Stimulated activated CD8-positive, alpha-beta memory T cell treated with anti-CD3 and anti-CD28 coated beads, Interleukin-15, amount 100 ng/mL, for 48 hours (primary cell): ENCODE measurements around the gene BRD7.

Experiments used
- DNase-seq, 2 donors: peaks; one replicate each; pipeline ENCODE4 v3.0.0-alpha.2; 2020; ENCODE audit warnings: low read depth in 2 of 2

The BRD7 gene

DNA sequence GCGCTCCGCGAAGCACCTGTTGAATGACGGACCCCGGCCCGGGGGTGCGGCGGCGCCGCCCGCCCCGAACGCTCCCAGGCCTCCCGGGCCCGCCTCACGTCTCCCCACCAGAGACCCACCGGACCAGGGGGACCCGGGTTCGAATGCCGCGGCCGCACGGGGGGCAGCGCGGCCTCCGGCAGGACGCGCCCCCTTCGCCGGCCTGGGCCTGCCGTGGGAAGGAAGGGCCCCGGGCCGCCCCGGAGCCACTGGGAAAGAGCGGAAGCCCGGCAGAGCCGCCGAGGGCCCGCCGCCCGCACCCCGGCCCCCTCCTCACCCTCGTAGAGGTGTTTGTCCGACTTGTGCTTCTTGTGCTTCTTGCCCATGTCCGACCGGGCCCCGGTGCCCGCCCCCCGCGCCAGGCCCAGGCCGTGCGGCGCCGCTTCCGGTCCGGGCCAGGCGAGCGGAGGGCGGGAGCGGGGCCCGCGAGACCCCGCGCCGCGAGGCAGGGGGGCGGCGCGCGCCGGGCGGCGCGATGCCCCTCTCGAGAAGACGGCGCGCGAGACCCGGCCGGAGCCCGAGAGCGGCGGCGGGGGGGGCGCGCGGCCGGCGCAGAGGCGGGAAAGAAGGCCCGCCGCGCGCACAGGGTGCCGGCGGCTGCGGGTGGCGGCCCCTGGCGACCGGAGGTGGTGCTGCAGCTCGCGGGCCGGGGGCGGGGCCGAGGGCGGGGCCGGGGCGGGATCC is at the start of gene BRD7:
BRD7 (minus strand) TSS at position 579 of the 723 bp plus-strand sequence; CDS start at position 365, 214 bp downstream.
- peak; percentile 53 to 60 for DNase-seq

- DNase-seq: no peak
These were observed 47.6 kb upstream of the BRD7 start for GRCh38 chr16:50416388-50416787.

GRCh38 chr16:50414152-50414551 is 45.4 kb upstream of the BRD7 start:
- DNase-seq: no peak

- DNase-seq: no peak
These were observed 42.2 kb upstream of the BRD7 start for GRCh38 chr16:50411034-50411433.

DNA sequence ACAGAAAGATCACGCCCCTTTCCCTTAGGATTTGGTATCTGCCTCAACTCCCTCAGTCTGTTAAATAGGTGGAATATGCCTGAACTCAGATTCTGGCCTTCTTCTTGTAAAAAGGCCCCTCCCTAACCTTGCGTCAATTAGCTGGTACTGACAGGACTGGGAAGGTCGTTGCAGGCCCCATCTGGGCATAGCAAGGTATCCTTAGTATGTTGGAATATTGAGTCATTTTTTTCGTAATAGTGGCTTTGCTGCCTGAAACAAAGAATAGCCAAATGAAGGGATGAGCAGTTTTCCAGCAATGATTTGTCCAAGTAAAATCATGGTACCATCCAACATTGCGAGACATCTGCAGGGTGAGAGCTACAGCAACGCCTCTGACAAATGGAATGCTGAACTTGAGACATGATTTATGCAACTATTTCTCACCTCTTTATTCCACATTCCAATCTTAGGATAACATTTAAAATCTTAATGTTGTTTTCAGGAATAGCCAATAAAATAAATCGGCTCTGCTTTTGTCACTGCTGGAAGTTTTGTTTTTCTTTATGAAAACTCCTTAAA is 39.3 kb upstream of the BRD7 start:
- DNase-seq: no peak

DNA sequence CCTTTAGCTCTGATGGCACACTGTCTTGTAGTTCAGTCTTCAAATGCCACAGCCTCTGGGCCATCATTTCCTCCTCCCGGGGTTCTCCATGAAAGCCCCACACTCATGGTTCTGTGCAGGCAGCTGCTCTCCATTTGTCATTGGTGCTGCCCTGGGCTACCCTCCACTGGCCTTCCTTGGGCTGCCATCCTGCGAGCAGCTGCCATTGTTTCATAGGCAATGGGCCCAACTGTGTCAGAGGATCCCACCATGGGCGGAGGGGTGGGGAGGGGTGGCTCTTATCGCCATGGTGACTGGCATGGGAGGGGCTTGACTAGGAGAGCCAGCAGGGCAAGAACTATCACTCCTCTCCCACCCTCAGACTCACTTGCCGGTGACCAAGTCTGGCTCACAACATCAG is 38.6 kb upstream of the BRD7 start:
- no peak for DNase-seq

DNA sequence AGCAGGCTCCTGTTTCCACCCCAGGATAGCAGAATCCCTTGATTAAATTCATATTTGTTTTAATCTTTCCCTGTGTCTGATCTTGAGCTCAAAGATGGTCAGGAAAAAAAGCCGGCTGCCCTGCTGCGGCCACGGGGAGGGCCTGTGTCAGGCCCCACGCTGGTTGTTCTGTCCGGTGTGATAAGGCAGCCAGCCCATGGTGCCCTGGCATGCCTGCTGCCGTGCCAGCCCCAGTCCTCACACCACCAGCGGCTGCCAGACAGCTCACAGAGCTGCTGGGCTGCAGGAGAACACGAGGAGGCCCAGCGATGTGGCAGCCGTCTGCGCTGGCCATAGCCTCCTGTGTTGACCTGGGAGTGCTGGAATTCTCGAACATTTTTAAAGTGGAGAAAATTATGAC is 34.7 kb upstream of the BRD7 start:
- DNase-seq: no peak

DNA sequence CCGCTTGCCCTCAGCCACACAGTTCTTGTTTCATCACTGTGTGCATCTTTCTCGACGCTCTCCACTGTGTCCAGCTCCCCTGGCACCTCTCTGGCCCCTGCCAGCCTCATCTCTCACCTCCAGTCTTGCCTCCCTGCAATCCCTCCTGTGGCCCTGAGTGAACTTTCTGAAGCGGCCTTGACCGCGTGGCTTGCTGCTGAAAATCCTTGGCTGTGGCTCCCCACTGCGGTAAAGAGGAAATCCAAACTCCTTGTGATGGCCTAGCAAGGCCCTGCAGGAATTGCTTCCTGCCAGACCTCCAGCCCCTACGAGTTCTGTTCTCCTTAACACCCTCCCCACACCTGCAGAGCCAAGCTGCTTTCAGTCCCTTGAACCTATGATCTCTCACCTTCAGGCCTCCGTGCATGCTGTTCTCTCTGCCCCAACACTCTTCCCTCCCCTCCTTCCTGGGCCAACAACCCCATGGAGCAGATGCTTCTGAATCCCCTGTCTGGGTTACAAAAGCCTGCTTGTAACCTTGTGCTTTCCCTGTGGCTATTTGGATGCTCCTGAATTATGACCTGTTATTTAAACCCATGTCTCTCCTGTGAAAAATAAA is 33.6 kb upstream of the BRD7 start:
- no peak for DNase-seq

DNA sequence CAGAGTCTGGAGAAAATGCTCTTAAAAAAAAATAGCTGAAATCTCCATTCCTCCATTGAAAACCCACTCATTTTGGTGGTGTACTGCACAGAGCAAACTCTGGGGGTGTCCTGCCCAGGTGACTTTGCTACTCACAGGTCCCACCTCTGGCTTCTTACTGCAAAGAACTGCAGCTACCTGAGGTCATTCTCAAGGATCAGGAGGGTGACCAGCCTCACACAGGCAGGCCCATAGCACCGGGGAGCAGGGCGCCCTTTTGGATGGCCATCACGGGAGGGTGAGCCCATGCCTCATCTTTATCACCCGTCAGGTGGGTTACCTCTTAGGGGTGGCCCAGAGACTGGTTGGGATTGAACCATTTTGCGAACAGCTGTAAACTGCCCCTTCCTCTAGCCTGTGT is 32.6 kb upstream of the BRD7 start:
- no peak for DNase-seq

DNA sequence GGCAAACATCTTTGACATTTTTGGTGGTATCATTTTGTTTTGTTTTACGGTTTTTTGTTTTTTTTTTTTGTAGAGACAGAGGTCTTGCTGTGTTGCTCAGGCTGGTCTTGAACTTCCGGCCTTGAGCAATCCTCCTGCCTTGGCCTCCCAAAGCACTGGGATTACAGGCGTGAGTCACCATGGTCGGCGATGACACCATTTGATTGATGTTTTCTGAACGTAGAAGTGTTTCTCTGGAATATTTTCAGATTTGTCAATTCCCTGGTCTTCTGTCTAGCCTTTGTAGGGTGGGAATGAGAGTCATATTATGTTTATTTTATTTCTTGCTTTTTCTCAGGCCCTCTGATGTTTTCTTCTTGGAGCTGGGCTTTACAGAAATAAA is 32.2 kb upstream of the BRD7 start:
- no peak for DNase-seq

DNA sequence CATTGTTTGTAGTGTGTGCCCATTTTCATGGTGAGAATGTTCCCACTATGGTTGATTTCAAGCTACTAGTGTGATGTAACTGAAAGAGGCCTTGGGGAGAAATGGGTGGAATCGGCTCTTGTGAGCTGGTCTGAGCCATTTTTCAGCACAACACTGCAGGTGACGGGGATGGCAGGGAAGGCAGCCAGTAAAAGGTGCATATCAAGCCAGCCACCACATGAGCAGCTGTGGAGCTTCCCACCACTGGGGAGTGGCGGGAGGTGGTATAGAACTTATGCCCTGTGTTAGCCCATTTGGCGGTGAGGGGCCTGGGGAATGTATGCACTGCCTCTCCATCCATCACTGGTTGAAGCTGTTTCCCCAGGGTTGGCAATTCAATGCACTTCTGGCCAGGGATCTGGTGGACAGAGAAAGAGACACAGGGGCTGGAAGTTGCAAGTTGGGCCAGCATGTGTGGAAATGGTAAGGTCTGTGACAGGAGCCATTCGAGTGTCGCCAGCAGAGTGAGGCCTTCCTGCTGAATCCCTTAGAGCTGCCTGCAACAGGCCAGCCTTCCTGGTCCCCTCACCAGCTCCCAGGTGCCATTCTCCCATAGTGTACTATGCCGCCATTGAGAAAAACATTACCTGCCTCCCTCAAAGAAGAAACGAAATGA is 31.7 kb upstream of the BRD7 start:
- DNase-seq: no peak

- no peak for DNase-seq
These were observed 30.6 kb upstream of the BRD7 start for GRCh38 chr16:50399411-50399810.

DNA sequence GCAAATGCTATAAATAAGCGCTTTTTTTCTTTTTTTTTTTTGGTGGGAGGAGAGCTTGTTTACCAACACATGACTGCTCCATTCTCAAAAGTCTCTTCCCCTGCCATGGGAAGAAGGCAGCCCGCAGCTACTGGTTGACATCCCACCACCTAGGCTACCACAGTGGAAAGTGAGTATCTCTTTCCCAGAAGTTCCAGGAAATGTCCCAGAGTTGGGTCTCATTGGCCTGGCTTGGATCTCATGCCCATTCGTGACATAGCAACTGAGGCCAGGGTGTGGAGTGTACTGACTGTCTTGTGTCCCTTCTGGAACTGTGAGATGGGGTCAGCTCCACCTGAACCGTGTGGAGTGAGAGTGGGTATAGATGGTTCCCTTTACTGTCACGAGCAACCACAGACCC is 29.5 kb upstream of the BRD7 start:
- DNase-seq: no peak

GRCh38 chr16:50396761-50397535 is 28.2 kb upstream of the BRD7 start:
- no peak for DNase-seq

DNA sequence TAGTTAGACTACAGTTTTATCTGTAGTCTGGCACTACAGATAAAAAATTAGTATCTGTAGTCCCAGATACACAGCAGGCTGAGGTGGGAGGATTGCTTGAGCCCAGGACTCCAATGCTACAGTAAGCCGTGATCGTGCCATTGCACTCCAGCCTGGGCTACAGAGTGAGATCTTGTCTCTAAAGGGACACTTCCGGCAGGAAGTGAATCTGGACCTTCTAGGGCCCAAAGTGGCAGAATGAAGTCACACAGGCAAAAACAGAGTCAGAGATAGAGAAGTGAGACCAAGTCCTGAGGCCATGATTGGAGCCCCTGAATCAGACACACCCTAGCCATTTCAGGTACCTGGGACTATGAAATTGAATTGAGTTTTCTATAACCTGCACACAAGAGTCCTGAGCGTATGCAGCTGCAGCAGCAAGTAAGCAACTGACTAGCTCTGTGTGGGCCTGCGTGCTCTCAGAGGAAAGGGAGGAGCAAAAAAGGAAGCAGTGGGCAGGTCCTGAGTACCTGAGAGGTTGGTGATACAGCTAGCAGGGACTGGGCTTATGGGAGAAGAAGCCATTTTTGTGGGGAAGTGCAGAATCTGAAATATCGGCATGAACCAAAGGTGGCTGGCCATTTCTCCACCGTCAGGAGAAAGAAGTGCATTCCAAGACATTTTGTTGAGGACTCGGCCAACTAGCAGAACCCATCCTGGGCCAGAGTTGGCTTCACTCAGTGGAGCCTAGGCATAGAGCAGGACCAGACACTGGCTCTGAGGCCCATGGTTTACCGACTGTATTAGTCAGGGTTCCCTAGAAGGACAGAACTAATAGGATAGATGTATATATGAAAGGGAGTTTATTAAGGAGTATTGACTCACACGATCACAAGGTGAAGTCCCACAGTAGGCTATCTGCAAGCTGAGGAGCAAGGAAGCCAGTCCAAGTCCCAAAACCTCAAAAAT is 27.2 kb upstream of the BRD7 start:
- DNase-seq: no peak

DNA sequence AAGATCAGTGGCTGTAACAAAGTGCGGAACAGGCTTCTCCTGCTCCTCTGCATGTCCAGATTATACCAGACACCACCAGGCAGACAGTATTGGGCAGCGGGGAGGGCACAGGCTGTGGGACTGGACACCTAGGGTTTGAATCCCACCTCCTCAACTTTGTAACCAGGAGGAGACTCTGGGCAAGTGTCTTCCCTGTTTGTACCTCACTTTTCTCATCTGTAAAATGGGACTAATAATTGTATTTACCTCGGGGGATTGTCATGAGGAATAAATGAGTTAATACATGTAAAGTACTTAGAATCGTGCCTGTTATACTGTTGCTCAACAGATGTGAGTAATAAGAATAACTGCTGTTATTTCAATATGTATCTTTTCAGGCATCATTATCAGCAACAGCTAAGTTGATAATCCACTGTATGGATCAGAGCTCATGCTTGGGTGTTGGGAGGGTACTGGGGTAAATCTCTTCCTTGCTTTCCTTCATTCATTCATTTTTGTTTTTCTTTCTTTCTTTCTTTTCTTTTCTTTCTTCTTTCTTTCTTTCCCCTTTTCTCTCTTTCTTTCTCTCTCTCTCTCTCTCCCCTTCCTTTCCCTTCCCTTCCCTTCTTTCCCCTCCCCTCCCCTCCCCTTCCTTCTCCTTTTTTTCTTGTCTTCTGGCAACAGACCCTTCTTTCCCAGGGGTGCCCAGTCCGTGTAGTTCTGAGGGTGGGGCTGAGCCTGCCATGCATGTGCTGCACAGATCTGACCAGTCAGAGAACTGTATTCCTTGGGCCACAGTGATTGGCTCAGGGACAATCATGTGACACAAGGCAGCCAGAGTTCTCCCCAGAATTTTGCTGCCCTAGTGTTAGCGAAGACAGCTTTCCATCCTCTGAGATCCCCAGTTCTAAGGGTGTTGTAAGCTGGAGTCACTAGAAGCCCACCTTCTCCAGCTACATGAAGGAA is 25.3 kb upstream of the BRD7 start:
- no peak for DNase-seq

DNA sequence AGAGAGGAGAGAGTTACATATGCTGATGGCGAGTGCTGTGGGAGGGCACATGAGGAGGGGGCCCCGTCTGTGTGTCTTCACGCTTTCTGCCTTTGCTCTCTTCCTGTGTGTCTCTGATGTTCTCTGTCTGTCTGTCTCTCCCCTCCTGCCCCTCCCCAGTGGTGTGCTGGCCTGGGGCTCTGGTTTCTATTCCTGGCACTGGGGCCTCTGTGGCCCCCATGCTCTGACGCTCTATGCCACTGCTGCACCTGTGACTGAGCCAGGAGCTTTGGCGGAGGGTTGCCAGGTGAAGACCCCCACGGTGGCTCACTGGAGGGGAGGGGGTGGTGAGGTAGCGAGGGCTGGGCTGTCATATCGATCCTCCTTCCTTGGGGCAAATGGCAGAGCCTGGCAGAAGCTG is 24.6 kb upstream of the BRD7 start:
- DNase-seq: no peak

- no peak for DNase-seq
These were observed 22.3 kb upstream of the BRD7 start for GRCh38 chr16:50390914-50391716.

GRCh38 chr16:50390371-50390771 is 21.6 kb upstream of the BRD7 start:
- DNase-seq: no peak
